ENCODE results near the gene TMPRSS6.

- TF ChIP-seq CTCF (IDR thresholded peaks at IDR 0.05) (no peak), POLR2A (IDR thresholded peaks at IDR 0.05) (no peak)
Observed at GRCh38 chr22:37091994-37092393, 17.5 kb downstream of the TMPRSS6 start.
